CD4-positive, alpha-beta memory T cell (primary cell): ENCODE measurements around the gene SHB. TPM values are rescaled to one million over a fixed set of nuclear protein-coding genes. Genes with fewer than 3 reads are reported as not detected.

Experiments used
- CTCF ChIA-PET: fragments of 350-600 bp; sonication (Branson Sonifier 250); formaldehyde crosslinking; loops from one replicate; lab custom pipeline; 2021; ENCODE audit warnings: inconsistent platforms; ENCODE audit not compliant: partially characterized antibody; lab: Charles Lee
- POLR2A ChIA-PET: fragments of 350-600 bp; sonication (Branson Sonifier 250); formaldehyde crosslinking; loops from one replicate; lab custom pipeline; 2021; ENCODE audit not compliant: partially characterized antibody; lab: Charles Lee
- DNase-seq, 5 donors: peaks; one replicate each; pipeline versions ENCODE4 v3.0.0 to v3.0.0-alpha.2; 2020 to 2022; ENCODE audit warnings: mixed read lengths in 1 of 5
- H3K27ac ChIP-seq: one replicate; pipeline ENCODE4 v1.7.0; 2013; ENCODE audit warnings: low read depth, low read length
- H3K27me3 ChIP-seq: 2 replicates; pipeline ENCODE4 v1.7.0; 2013; ENCODE audit warnings: mild to moderate bottlenecking, low read length, moderate library complexity; ENCODE audit not compliant: insufficient read depth
- H3K36me3 ChIP-seq: 2 replicates; pipeline ENCODE4 v1.7.0; 2013; ENCODE audit warnings: mild to moderate bottlenecking, low read length, moderate library complexity; ENCODE audit not compliant: insufficient read depth
- H3K4me1 ChIP-seq: 2 replicates; pipeline ENCODE4 v1.7.0; 2013; ENCODE audit warnings: mild to moderate bottlenecking, low read length, moderate library complexity; ENCODE audit not compliant: insufficient read depth
- H3K4me3 ChIP-seq, 2 donors: one replicate each; pipeline ENCODE4 v1.7.0; 2013; ENCODE audit warnings: low read length in 2 of 2, mild to moderate bottlenecking in 1 of 2
- H3K9me3 ChIP-seq, 2 donors: one replicate each; pipeline ENCODE4 v1.7.0; 2013; ENCODE audit warnings: low read length in 2 of 2, control low read depth in 1 of 2; ENCODE audit not compliant: control insufficient read depth in 1 of 2
- H3K27ac Mint-ChIP-seq, 7 donors: one replicate each; pipeline ENCODE4 v1.8.0; 2020 to 2021; ENCODE audit warnings: mixed read lengths in 7 of 7, mild to moderate bottlenecking in 6 of 7, inconsistent platforms in 3 of 7, moderate library complexity in 3 of 7
- H3K27me3 Mint-ChIP-seq, 2 donors: one replicate each; pipeline ENCODE4 v1.8.0; 2020 to 2021; ENCODE audit warnings: mixed read lengths in 2 of 2
- H3K36me3 Mint-ChIP-seq, 2 donors: one replicate each; pipeline ENCODE4 v1.8.0; 2020 to 2021; ENCODE audit warnings: mixed read lengths in 2 of 2, inconsistent platforms in 1 of 2, mild to moderate bottlenecking in 1 of 2
- H3K4me1 Mint-ChIP-seq, 4 donors: one replicate each; pipeline ENCODE4 v1.8.0; 2020 to 2021; ENCODE audit warnings: mixed read lengths in 4 of 4, mild to moderate bottlenecking in 1 of 4
- H3K4me3 Mint-ChIP-seq, 8 donors: one replicate each; pipeline ENCODE4 v1.8.0; 2020 to 2021; ENCODE audit warnings: mixed read lengths in 8 of 8, mild to moderate bottlenecking in 7 of 8, moderate library complexity in 6 of 8, inconsistent platforms in 3 of 8
- H3K9me3 Mint-ChIP-seq, 8 donors: one replicate each; pipeline ENCODE4 v1.8.0; 2020 to 2021; ENCODE audit warnings: mixed read lengths in 8 of 8, mild to moderate bottlenecking in 5 of 8, inconsistent platforms in 3 of 8, moderate library complexity in 1 of 8
- intact Hi-C: fragments of 100-400 bp; cut with micrococcal nuclease; formaldehyde crosslinking; loops from one replicate; pipeline ENCODE4 v1.15.1; 2023
- polyA plus RNA-seq, 2 donors: library from polyadenylated mRNA; unstranded; fragments of 300-500 nt; fragmentation: Illumina TruSeq; gene quantifications; one replicate each; pipeline ENCODE4 v1.2.3, GENCODE V29; 2021
- total RNA-seq, 2 experiments: library from RNA; stranded (reverse); gene quantifications; one replicate each; pipeline ENCODE4 v1.2.3, GENCODE V29; 2021

Gene SHB
- total and polyA plus RNA-seq, 4 experiments from 2014 or later = 0.10 to 1.3 (median 0.49) TPM

GRCh38 chr9:38003230-38003629 lies 65.8 kb downstream of the SHB start:
- no peak overlapping the region for H3K4me3 Mint-ChIP-seq
- POLR2A ChIA-PET = no interaction called here
- Histone ChIP-seq H3K27me3 (no peaks in the 10 kb centered on the region), H3K27ac (no peak overlapping the region), H3K4me1 (no peaks in the 10 kb centered on the region), H3K36me3 (no peaks in the 10 kb centered on the region), H3K9me3 (no peaks in the 10 kb centered on the region), H3K4me3 (no peak overlapping the region)
- H3K27ac Mint-ChIP-seq = no peak overlapping the region
- DNase-seq = peak in 1 of 5 donors; percentile 1
- no peaks in the 10 kb centered on the region for H3K9me3 Mint-ChIP-seq
- CTCF ChIA-PET = interaction anchor here (1.1 kb wide), 1 partner anchor 85 kb away, joined by 3 read pairs; no protein-coding TSS in a partner anchor
- H3K27me3 Mint-ChIP-seq = peaks cover 0 to 2% of the 10 kb centered on the region in 2 donors
- H3K36me3 Mint-ChIP-seq = no peaks in the 10 kb centered on the region
- peaks cover 4 to 6% (median 5%) of the 10 kb centered on the region in 4 donors for H3K4me1 Mint-ChIP-seq
- intact Hi-C loops = no loop called here

GRCh38 chr9:38001430-38001829 lies 67.6 kb downstream of the SHB start:
- CTCF ChIA-PET = no interaction called here
- Mint-ChIP-seq H3K4me3 (no peak overlapping the region), H3K9me3 (no peaks in the 10 kb centered on the region), H3K36me3 (no peaks in the 10 kb centered on the region), H3K27ac (no peak overlapping the region), H3K27me3 (peaks cover 0 to 2% of the 10 kb centered on the region in 2 donors), H3K4me1 (peaks cover 0 to 6% (median 4%) of the 10 kb centered on the region in 4 donors)
- Histone ChIP-seq H3K4me3 (no peak overlapping the region), H3K4me1 (no peaks in the 10 kb centered on the region), H3K9me3 (no peaks in the 10 kb centered on the region), H3K27ac (no peak overlapping the region), H3K27me3 (no peaks in the 10 kb centered on the region), H3K36me3 (no peaks in the 10 kb centered on the region)
- intact Hi-C loops = no loop called here
- POLR2A ChIA-PET = no interaction called here
- DNase-seq = no peak

- Mint-ChIP-seq H3K27me3 (peaks cover 0 to 2% of the 10 kb centered on the region in 2 donors), H3K4me3 (no peak overlapping the region), H3K36me3 (no peaks in the 10 kb centered on the region), H3K4me1 (peaks cover 0 to 6% (median 4%) of the 10 kb centered on the region in 4 donors), H3K27ac (no peak overlapping the region), H3K9me3 (no peaks in the 10 kb centered on the region)
- no peak overlapping the region for H3K27ac ChIP-seq
- no peaks in the 10 kb centered on the region for H3K9me3 ChIP-seq
- CTCF ChIA-PET = no interaction called here
- no peaks in the 10 kb centered on the region for H3K27me3 ChIP-seq
- H3K4me3 ChIP-seq = no peak overlapping the region
- H3K4me1 ChIP-seq = no peaks in the 10 kb centered on the region
- no peak for DNase-seq
- no peaks in the 10 kb centered on the region for H3K36me3 ChIP-seq
- intact Hi-C loops = no loop called here
- POLR2A ChIA-PET = no interaction called here
Observed at GRCh38 chr9:38000735-38001134, 68.3 kb downstream of the SHB start.

GRCh38 chr9:38000332-38000731 lies 68.7 kb downstream of the SHB start:
- Histone ChIP-seq H3K27me3 (no peaks in the 10 kb centered on the region), H3K4me3 (no peak overlapping the region), H3K4me1 (no peaks in the 10 kb centered on the region)

GRCh38 chr9:37999588-38000189 lies 69.3 kb downstream of the SHB start:
- H3K36me3 ChIP-seq = no peaks in the 10 kb centered on the region
- Mint-ChIP-seq H3K4me1 (peaks cover 3 to 7% (median 6%) of the 10 kb centered on the region in 4 donors), H3K27me3 (peaks cover under 1 to 2% of the 10 kb centered on the region in 2 donors), H3K4me3 (no peak overlapping the region), H3K36me3 (no peaks in the 10 kb centered on the region), H3K27ac (no peak overlapping the region), H3K9me3 (no peaks in the 10 kb centered on the region)
- H3K27ac ChIP-seq = no peak overlapping the region
- POLR2A ChIA-PET = interaction anchor here (0.8 kb wide), 1 partner anchor 12 kb away, joined by 3 read pairs; no protein-coding TSS in a partner anchor
- H3K27me3 ChIP-seq = no peaks in the 10 kb centered on the region
- intact Hi-C loops = no loop called here
- no peaks in the 10 kb centered on the region for H3K9me3 ChIP-seq
- no peak overlapping the region for H3K4me3 ChIP-seq
- DNase-seq = no peak
- H3K4me1 ChIP-seq = no peaks in the 10 kb centered on the region
- CTCF ChIA-PET = interaction anchor here (0.9 to 1.1 kb wide), 2 partner anchors 85 to 89 kb away, joined by 3 read pairs; no protein-coding TSS in a partner anchor

More at GRCh38 chr9:38000332-38000731, 68.7 kb downstream of the SHB start:
- intact Hi-C loops = no loop called here
- Mint-ChIP-seq H3K4me3 (no peak overlapping the region), H3K4me1 (peaks cover 0 to 6% (median 4%) of the 10 kb centered on the region in 4 donors), H3K36me3 (no peaks in the 10 kb centered on the region), H3K27me3 (peaks cover 0 to 2% of the 10 kb centered on the region in 2 donors), H3K9me3 (no peaks in the 10 kb centered on the region), H3K27ac (no peak overlapping the region)
- H3K9me3 ChIP-seq = no peaks in the 10 kb centered on the region
- H3K27ac ChIP-seq = no peak overlapping the region
- H3K36me3 ChIP-seq = no peaks in the 10 kb centered on the region
- no peak for DNase-seq
- ChIA-PET POLR2A (no interaction called here), CTCF (interaction anchor here (0.9 kb wide), 1 partner anchor 88 kb away, joined by 3 read pairs; no protein-coding TSS in a partner anchor)

- intact Hi-C loops = no loop called here
- ChIA-PET POLR2A (interaction anchor here (0.8 kb wide), 1 partner anchor 13 kb away, joined by 3 read pairs; no protein-coding TSS in a partner anchor), CTCF (interaction anchor here (0.9 to 1.1 kb wide), 2 partner anchors 84 to 90 kb away, joined by 3 read pairs; no protein-coding TSS in a partner anchor)
- no peak overlapping the region for H3K4me3 Mint-ChIP-seq
- H3K27me3 ChIP-seq = no peaks in the 10 kb centered on the region
- peaks cover 5 to 9% (median 7%) of the 10 kb centered on the region in 4 donors for H3K4me1 Mint-ChIP-seq
- no peaks in the 10 kb centered on the region for H3K36me3 ChIP-seq
- H3K9me3 ChIP-seq = no peaks in the 10 kb centered on the region
- H3K27ac ChIP-seq = no peak overlapping the region
- H3K36me3 Mint-ChIP-seq = no peaks in the 10 kb centered on the region
- no peak overlapping the region for H3K27ac Mint-ChIP-seq
- H3K9me3 Mint-ChIP-seq = no peaks in the 10 kb centered on the region
- no peak for DNase-seq
- H3K4me1 ChIP-seq = no peaks in the 10 kb centered on the region
- peaks cover 3 to 5% of the 10 kb centered on the region in 2 donors for H3K27me3 Mint-ChIP-seq
- H3K4me3 ChIP-seq = no peak overlapping the region
Observed at GRCh38 chr9:37998881-37999587, 70.0 kb downstream of the SHB start.

GRCh38 chr9:37997636-37998374 lies 71.2 kb downstream of the SHB start:
- H3K27ac Mint-ChIP-seq = no peak overlapping the region

More at GRCh38 chr9:37997636-37998374, 71.2 kb downstream of the SHB start:
- peaks cover 0 to 5% (median 4%) of the 10 kb centered on the region in 4 donors for H3K4me1 Mint-ChIP-seq
- no peak for DNase-seq
- POLR2A ChIA-PET = no interaction called here
- Histone ChIP-seq H3K4me1 (no peaks in the 10 kb centered on the region), H3K9me3 (no peaks in the 10 kb centered on the region), H3K27ac (no peak overlapping the region), H3K36me3 (no peaks in the 10 kb centered on the region), H3K4me3 (no peak overlapping the region), H3K27me3 (no peaks in the 10 kb centered on the region)
- H3K27me3 Mint-ChIP-seq = peaks cover 4 to 10% of the 10 kb centered on the region in 2 donors
- no peak overlapping the region for H3K4me3 Mint-ChIP-seq
- CTCF ChIA-PET = no interaction called here
- H3K36me3 Mint-ChIP-seq = no peaks in the 10 kb centered on the region
- H3K9me3 Mint-ChIP-seq = no peaks in the 10 kb centered on the region
- intact Hi-C loops = no loop called here
